Peyer's patch (tissue), 4 donors: ENCODE data around the gene TOX2. TPM values are rescaled to one million over a fixed set of nuclear protein-coding genes. Genes with fewer than 3 reads are reported as not detected.

Experiments
- DNase-seq, 3 donors: peaks; one replicate each; pipeline ENCODE4 v3.0.0-alpha.2; 2017 to 2019
- H3K27ac ChIP-seq, 4 donors: fragments of 200-600 bp; sonication (generic); one replicate each; pipeline ENCODE4 v1.5.1; 2016 to 2019
- H3K27me3 ChIP-seq, 2 donors: fragments of 200-600 bp; sonication (generic); one replicate each; pipeline ENCODE4 v1.5.1; 2019
- H3K36me3 ChIP-seq, 3 donors: fragments of 200-600 bp; sonication (generic); one replicate each; pipeline ENCODE4 v1.5.1; 2016 to 2019
- H3K4me1 ChIP-seq, 4 donors: fragments of 200-600 bp; sonication (generic); one replicate each; pipeline ENCODE4 v1.5.1; 2016 to 2019
- H3K4me3 ChIP-seq, 4 donors: fragments of 200-600 bp; sonication (generic); 1 replicate in 3 of 4; 2 replicates in 1 of 4; pipeline ENCODE4 v1.5.1; 2016 to 2019; ENCODE audit warnings: mild to moderate bottlenecking in 1 of 4
- H3K9me3 ChIP-seq, 4 donors: fragments of 200-600 bp; sonication (generic); one replicate each; pipeline ENCODE4 v1.5.1; 2016 to 2019; ENCODE audit warnings: mild to moderate bottlenecking in 1 of 4
- POLR2A ChIP-seq, 2 donors: fragments of 450-650 bp; IDR thresholded peaks; one replicate each; pipeline ENCODE4 v1.5.1; 2017; ENCODE audit warnings: antibody characterized with exemption in 2 of 2, mild to moderate bottlenecking in 2 of 2, moderate library complexity in 2 of 2
- total RNA-seq, 4 donors: library from RNA; depleted of rRNA; stranded (reverse); fragments of >200 nt; gene quantifications; one replicate each; pipeline ENCODE4 v1.1.0, GENCODE V29; 2016
- TF ChIP-seq, protein P1 (sequence below), 6 experiments: fragments of 450-650 bp in 4 of 6; fragments of 200-600 bp in 2 of 6; sonication (generic) in 1 of 6; IDR thresholded peaks; one replicate each; pipeline ENCODE4 v1.5.1; 2017 to 2019; ENCODE audit warnings: antibody characterized with exemption in 6 of 6, mild to moderate bottlenecking in 3 of 6, moderate library complexity in 1 of 6

The TOX2 gene
- total RNA-seq, 4 donors from 2014 or later = 1.9 to 5.8 (median 2.0) TPM

DNA sequence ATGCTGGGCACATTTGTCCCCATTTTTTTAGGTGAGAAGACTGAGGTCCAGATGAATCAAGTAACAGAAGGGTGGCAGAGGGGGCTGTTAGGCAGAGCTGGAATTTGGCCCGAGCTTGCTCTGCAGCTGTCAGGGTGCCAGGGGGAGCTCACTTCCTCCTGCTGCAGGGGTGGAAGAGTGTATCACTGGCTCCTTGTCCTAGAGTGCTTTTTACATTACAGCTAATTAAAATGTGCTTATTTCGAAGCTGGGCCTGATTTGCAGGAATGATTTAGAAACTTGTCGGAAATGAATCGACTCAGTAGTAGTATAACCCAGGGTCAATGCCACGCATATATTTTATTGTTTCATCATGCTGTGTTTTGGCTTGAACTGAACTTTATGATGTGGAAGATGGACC is 11.1 kb downstream of the TOX2 start:
- no peak overlapping the region for H3K4me3 ChIP-seq
- H3K9me3 ChIP-seq = no peaks in the 10 kb centered on the region
- H3K36me3 ChIP-seq = no peaks in the 10 kb centered on the region
- TF ChIP-seq, protein P1, sequence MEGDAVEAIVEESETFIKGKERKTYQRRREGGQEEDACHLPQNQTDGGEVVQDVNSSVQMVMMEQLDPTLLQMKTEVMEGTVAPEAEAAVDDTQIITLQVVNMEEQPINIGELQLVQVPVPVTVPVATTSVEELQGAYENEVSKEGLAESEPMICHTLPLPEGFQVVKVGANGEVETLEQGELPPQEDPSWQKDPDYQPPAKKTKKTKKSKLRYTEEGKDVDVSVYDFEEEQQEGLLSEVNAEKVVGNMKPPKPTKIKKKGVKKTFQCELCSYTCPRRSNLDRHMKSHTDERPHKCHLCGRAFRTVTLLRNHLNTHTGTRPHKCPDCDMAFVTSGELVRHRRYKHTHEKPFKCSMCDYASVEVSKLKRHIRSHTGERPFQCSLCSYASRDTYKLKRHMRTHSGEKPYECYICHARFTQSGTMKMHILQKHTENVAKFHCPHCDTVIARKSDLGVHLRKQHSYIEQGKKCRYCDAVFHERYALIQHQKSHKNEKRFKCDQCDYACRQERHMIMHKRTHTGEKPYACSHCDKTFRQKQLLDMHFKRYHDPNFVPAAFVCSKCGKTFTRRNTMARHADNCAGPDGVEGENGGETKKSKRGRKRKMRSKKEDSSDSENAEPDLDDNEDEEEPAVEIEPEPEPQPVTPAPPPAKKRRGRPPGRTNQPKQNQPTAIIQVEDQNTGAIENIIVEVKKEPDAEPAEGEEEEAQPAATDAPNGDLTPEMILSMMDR (IDR thresholded peaks at IDR 0.05) = peak in 1 of 6 experiments; percentile 5
- TF ChIP-seq POLR2A (IDR thresholded peaks at IDR 0.05) = no peak
- peaks cover 0 to 11% (median 5%) of the 10 kb centered on the region in 4 donors for H3K4me1 ChIP-seq
- DNase-seq = peak in 2 of 3 donors; percentile 52 to 61
- H3K27ac ChIP-seq = no peak overlapping the region
- H3K27me3 ChIP-seq = no peaks in the 10 kb centered on the region

DNA sequence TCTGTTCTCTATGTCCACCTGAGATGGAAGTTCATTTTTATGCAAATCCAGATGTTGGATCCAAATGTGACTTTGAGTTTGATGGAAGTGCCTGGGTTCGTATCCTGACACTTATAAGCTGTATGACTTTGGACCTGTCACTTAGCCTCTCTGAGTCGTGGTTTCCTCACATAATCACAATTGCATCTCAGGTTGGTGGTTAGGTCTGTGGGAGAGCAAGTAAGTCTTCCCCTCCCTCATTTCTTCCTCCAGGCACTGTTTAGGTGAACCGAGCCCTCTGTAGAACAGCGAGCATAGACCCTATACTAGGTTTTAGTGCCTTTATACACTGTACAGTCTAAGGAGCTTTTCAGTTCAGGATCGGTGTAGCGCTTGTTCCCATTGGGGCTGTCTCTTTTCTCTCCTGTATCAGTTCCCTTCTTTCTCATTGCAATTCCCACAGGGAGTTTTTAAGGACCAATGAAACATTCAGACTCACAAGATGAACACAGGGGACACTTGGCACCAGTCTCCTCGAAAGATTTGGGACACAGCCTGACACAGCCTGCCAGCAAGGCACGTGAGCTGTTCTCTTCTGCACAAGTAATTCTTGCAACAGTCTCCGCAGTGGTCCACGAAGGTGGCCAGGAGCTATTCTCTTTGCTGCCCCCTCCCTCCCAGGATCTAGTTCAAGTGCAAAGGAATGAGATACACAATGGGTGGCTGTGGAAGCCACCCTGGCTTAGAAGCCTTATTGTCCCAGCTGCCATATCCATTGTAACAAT is 11.8 kb downstream of the TOX2 start:
- Histone ChIP-seq H3K36me3 (no peaks in the 10 kb centered on the region), H3K9me3 (no peaks in the 10 kb centered on the region), H3K27me3 (no peaks in the 10 kb centered on the region), H3K4me1 (peaks cover 0 to 11% (median 5%) of the 10 kb centered on the region in 4 donors), H3K27ac (no peak overlapping the region), H3K4me3 (no peak overlapping the region)
- TF ChIP-seq, protein P1 (IDR thresholded peaks at IDR 0.05) = no peak
- peak in 1 of 3 donors; percentile 9 for DNase-seq

DNA sequence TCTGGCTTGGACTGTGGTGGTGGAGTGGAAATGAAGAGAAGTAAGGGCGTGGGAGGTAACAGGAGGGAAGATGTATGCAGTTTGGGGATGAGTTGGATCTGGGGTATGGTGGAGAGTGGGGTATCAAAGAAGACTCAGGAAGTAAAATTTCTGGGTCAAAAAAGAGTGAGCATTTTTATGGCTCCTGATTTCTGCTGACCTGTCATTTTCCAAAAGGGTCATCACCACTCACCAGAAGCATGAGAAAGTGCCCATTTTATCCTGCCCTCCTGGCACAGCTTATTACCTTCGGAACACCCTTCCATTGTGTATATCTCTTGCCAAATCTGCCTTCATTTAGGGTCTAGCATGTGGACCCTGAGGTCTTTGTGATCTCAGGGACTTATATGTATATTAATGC is 17.3 kb downstream of the TOX2 start:
- DNase-seq = no peak
- TF ChIP-seq POLR2A (IDR thresholded peaks at IDR 0.05) = no peak
- TF ChIP-seq, protein P1 (IDR thresholded peaks at IDR 0.05) = no peak

DNA sequence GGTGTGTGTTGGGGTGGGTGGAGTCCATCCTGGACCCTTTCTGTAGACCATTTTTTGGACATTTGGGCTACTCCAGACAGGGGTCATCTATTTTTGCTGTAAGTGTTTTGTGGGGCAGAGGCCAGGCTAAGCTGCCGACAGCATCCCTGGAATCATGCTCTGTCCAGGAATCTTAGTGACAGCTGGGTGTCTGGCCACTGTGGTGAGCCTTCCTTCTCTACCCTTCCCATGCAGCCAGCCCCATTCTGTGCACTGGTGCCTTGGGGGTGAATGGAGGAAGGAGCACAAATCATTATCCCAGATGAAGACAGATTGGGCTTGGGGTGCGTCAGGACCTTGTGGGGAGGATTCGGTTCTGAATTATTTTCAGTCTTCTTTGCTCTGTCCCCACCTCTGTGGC is 20.2 kb downstream of the TOX2 start:
- no peaks in the 10 kb centered on the region for H3K4me1 ChIP-seq
- H3K9me3 ChIP-seq = no peaks in the 10 kb centered on the region
- no peak overlapping the region for H3K27ac ChIP-seq
- DNase-seq = no peak
- H3K27me3 ChIP-seq = no peaks in the 10 kb centered on the region
- no peaks in the 10 kb centered on the region for H3K36me3 ChIP-seq
- TF ChIP-seq, protein P1 (IDR thresholded peaks at IDR 0.05) = no peak
- TF ChIP-seq POLR2A (IDR thresholded peaks at IDR 0.05) = no peak
- H3K4me3 ChIP-seq = no peak overlapping the region

More for the DNA sequence above, 17.3 kb downstream of the TOX2 start:
- H3K9me3 ChIP-seq = no peaks in the 10 kb centered on the region
- no peak overlapping the region for H3K4me3 ChIP-seq
- H3K27ac ChIP-seq = no peak overlapping the region
- no peaks in the 10 kb centered on the region for H3K36me3 ChIP-seq
- no peaks in the 10 kb centered on the region for H3K27me3 ChIP-seq
- no peaks in the 10 kb centered on the region for H3K4me1 ChIP-seq

DNA sequence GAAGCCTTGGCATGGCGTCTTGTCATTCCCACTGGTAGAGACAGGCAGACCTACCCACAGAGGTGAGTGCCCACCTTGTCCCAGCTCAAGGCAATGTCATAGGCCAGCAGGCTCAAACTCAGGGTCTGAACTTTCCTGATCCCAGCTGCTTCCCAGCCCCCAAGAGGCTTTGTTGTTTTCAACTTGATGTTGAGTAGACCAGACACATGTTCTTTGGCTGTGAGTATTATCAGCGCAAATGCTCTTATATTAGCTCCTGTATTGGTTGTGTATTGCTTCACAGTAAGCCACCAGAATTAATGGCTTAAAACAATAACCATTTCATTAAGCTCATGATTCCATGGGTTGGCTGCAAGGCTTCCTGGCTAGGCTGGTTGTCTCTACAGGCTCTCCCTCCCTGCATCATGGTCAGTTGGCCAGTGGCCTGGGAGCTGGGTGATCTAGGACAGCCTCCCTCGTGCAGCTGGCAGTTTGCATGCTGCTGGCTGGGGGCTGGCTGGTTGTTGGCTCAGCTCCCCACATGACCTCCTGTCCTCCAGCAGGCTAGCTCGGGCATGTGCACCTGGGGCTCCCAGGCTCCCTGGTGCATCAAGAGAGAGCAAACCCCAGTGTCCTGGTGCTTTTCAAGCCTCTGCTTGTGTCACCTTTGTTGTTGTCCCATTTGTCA is 21.6 kb downstream of the TOX2 start:
- peak in 1 of 3 donors; percentile 19 for DNase-seq
- Histone ChIP-seq H3K36me3 (no peaks in the 10 kb centered on the region), H3K4me1 (no peaks in the 10 kb centered on the region), H3K27ac (no peak overlapping the region), H3K4me3 (no peak overlapping the region), H3K9me3 (no peaks in the 10 kb centered on the region), H3K27me3 (no peaks in the 10 kb centered on the region)
- TF ChIP-seq, protein P1 (IDR thresholded peaks at IDR 0.05) = no peak
- no peak for TF ChIP-seq POLR2A (IDR thresholded peaks at IDR 0.05)
